Measurements from ENCODE around the gene SMIM22.
A peak's percentile ranks its signal among the peaks of the same experiment; 100 is the strongest.

SMIM22 gene

GRCh38 chr16:4795828-4796572 lies 831 bp downstream of the SMIM22 start:
- no peak for DNase-seq (ENCODE audit: low spot score)

- no peak for DNase-seq (ENCODE audit: low spot score)
These were observed 2.0 kb downstream of the SMIM22 start for GRCh38 chr16:4796982-4797804.

- no peak for DNase-seq (ENCODE audit: low spot score)
These were observed 2.7 kb downstream of the SMIM22 start for GRCh38 chr16:4797805-4798252.

DNA sequence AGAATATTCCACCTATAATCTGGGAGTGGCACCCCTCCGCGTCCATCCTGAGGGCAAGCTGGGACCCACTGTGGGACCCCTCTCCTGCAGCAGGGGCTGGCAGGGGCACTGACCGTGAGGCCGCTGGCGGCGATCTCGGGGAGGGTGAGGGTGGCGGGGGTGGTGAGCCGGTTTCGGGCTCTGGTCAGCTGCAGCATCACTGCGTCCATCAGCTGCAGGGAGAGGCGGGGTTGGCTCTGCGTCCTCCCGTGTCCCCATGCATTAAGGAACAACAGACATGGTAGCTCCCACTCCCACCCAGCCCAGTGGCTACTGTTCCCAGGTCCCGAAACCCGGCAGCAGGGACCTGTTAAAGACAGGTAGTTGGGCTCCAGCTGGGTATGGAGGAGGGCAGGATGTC lies 3.3 kb downstream of the SMIM22 start:
- no peak for DNase-seq (ENCODE audit: low spot score)

DNA sequence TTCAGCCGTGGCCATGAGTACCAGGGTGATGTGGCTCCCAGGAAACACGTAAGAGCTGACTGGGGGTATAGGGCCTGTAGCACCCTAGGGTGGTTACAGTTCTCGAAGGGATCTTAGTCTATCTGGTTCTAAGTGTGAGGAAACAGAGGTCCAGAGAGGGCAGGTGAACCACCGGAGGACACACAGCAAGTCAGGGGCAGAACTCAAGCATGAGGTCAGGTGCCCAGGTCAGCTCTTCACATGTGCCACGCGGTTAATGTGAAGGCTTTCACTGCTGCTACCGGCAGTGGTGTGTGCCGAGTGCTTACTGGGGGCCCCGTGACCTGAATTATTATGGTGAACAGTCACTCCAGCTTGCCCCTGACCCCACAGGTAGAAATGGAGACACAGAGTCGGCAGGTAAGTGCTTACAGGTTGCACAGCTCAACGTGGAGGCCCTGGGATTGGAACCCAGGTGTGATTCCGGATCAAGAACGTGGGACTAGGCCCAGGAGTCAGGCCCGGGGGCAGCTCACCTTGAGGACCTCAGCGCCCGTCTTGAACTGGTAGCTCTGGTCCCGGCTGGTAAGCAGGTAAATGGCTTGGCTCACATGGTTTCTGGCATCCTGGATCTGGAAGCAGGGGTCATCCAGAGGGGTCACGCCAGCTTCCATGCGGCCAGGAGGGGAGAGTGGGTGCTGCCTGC lies 4.1 kb downstream of the SMIM22 start:
- no peak for DNase-seq (ENCODE audit: low spot score)

DNA sequence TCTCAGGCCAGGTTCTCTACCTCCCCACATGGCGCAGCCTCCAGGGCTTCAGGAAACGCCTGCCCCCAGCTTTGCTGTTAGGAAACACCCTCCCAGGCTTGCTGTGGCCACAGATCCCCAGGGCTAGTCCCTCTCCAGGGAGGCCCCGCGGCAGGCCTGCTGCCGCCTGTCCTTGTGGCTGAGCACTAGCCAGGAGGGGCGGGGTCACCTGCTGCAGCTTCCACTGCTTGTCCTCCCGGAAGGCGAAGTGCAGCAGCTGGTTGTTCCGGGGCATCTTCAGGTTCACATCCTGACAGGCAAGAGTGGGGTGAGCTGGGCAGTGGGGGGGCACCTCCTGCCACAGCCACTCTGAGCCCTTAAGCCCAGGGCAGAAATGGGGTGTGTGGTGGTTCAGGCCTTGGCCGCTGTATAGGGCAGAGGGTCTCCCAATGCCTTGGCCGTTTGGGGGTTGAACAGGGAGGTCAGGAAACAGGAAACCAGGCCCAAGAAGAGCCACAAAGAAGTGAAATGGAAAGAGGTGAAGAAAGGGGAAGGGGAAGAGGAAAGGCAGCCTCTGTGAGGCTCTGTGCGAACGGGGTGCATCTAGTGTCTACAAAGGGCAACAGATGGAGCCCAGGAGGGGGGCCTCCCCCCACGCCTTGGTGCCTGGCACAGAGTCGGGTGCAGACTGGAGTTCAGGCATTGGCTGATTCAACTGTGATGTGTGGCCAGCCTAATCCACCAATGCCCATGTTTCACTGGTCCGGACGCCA lies 5.3 kb downstream of the SMIM22 start:
- DNase-seq (ENCODE audit: low spot score): no peak

GRCh38 chr16:4801051-4801961 lies 6.1 kb downstream of the SMIM22 start:
- DNase-seq (ENCODE audit: low spot score): no peak

GRCh38 chr16:4801962-4802658 lies 6.9 kb downstream of the SMIM22 start, which contains the start of gene ROGDI:
ROGDI (minus strand) TSS chr16:4802633; CDS start chr16:4802571, 62 bp downstream.
- peak; percentile 15 for DNase-seq (ENCODE audit: low spot score)

GRCh38 chr16:4802659-4803287 lies 7.6 kb downstream of the SMIM22 start:
- peak; percentile 97 for DNase-seq (ENCODE audit: low spot score)

DNA sequence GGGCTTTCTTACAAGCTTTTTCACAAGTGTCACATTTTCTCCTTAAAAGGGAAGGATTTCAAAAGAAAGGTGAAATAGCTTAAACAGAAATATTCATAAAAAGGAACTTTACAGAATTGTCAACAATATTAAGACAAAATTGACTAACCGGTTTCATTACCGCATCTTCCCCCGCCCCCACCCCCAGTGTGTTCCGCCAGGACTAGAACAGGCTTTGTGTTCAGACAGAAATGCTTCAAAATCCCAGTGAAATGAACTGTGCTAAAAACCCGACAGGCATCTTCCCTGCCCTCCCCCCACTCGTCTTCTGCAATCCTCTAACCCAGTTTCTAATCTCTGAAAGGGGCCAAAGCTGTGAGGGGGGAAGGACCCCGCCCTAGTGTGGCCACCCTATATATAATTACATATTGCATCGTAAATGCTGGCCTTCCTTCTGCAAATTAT lies 8.3 kb downstream of the SMIM22 start:
- DNase-seq (ENCODE audit: low spot score): no peak

DNA sequence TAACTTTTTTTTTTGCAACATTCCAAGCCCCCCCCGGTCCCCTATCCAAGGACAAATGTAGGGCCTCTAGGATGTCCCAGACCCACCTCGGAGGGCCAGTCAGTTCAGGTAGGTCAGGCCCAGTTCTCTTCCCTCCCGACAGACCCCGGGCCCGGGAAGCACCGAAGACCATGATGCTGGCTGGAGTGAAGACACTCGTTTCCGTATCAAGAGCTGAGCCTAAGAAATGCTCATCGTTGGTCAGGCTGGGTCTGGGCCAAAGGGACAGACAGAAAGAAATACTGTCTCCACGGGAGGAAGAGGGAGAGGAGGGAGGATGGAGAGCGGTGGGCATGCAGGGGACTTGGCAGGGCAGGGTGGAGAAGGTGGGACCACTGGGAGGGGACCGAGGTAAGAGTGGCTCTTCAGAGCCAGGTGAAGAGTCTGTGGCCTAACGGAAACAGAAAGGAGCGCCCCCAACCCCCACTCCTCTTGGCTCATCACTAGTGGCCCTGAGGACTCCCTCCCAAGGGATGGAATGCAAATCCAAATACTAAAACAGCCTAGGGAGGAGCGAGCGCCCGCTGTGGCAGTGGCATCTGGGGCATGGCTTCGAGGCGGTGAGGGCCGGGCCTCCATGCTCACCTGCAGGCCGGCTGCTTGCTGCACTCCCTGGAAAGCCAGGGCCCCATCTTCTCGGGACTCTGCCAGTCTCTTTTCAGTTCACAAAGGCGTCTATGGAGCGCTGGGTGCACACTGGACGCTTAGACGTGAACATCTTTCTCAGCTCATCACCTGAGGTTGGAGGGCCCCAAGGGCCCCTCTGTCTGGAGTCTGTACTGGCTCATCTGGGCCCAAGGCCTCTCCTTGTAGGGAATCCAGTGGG lies 9.0 kb downstream of the SMIM22 start:
- DNase-seq (ENCODE audit: low spot score): no peak

DNA sequence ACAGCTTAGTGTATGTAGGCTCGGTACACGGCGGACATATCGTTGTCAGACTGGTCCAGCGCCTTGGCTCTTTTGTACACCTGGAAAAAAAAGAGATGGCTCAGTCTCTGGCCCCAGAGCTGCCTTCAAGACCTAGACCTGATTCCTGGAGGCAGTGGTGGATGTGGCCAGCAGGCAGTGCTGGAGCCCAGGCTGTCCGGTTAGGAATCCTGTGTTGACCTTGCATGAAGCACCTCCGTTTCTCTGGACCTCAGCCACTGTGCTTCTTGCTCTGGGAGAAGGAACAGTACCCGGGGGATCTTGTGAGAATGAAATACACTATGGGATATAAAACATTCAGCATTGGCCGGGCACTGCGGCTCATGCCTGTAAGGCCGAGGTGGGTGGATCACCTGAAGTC lies 10.1 kb downstream of the SMIM22 start:
- no peak for DNase-seq (ENCODE audit: low spot score)

DNA sequence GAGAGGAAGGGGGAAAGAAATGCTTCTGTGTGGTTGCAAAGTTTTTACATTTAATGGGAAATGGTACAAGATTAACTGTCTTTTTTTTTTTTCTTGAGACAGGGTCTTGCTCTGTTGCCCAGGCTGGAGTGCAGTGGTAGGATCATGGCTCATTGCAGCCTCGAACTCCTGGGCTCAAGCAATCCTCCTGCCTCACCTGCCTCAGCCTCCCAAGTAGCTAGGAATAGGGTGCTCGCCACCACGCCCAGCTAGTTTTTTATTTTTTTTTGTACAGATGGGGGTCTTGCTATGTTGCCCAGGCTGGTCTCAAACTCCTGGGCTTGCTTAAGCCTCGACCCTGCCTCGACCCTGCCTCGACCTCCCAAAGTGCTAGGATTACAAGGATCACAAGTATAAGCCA lies 11.1 kb downstream of the SMIM22 start:
- no peak for DNase-seq (ENCODE audit: low spot score)

GRCh38 chr16:4811242-4811641 lies 16.1 kb downstream of the SMIM22 start:
- no peak for DNase-seq (ENCODE audit: low spot score)

DNA sequence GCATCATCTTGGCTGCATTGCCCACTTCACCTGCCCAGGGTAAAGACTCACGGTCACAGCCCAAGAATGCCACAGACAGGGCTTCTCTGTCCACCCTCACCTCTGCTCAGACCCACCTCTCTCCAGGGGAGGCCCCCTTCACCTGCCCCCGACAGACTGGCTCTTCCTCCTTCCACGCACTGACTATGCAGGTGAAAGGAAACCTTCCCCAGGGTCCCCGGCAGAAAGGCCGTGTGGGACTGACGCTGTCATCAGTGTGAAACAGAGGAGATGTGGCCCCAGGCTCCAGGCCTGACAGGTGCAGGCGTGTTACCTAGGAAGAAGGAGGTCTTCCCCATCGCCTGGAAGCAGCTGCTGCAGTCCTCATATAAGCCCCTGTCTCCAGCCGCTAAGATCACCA lies 16.6 kb downstream of the SMIM22 start:
- DNase-seq (ENCODE audit: low spot score): no peak

DNA sequence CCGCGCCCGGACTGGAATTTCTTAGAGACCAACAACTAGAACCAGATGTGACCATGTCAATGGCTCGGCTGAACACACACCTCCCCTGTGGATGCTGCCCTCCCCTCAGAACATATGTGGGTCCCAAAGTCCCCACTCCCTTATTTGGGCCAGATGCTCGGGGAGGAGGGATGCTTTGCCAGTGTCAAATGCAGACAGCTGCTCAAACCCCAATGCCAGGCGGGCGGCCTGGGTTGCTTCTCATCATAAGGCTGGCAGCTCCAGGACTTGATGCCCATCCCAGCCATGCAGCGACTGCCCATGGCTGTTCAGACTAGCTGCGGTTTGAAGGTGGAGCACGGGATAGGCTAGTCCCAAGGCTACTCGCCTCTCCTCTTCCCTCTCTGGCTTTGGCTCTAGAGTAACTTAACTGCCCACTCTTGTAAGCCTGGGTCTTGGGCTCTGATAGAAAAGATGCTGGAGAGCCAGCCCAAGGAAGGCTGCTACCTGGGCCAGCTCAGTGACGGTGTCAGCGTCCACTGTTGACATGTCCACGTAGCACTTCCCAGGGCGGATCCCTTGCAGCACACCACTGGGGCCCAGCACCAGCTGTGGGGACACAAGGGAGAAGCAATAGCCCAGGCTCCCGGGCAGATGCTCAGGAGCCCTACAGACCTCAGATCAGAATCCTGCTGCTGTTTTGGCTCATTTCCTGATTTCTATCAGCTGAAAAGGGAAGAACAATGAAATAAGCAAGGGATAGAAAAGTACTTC lies 18.3 kb downstream of the SMIM22 start:
- DNase-seq (ENCODE audit: low spot score): no peak

DNA sequence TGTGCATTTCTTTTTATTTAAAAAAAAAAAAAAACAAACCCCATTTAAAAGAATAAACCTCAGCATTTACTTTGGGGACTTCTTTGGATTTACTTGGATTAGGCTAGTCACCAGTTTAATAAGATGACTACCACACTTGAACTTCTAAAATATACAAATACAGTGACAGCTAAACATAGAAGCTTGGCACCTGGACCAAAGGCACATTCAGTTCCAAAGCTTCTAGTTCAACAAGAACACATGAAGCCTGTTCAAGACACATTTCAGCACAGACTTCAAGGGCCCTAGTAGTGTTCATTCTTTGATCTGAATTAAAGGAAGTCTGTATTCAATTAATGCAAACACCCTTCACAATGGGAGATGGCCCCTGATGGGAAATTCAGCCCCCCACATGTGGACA lies 18.9 kb downstream of the SMIM22 start:
- no peak for DNase-seq (ENCODE audit: low spot score)

Measured in COLO829 (cell line).